Esophagus muscularis mucosa (tissue), 4 donors: ENCODE data around the gene SNRPD2. TPM values are rescaled to one million over a fixed set of nuclear protein-coding genes. Genes with fewer than 3 reads are reported as not detected.

Source experiments
- small RNA-seq, 3 donors: library from RNA; depleted of rRNA; stranded (forward); fragments of <200 nt; gene quantifications; one replicate each; pipeline ENCODE3, GENCODE V24; 2016
- total RNA-seq, 4 donors: library from RNA; depleted of rRNA; stranded (reverse); fragments of >200 nt; gene quantifications; one replicate each; pipeline versions ENCODE4 v1.1.0 to v1.2.1, GENCODE V29; 2016

SNRPD2 gene
- total RNA-seq, 4 donors from 2014 or later, result 107 to 167 (median 139) TPM

Small RNAs within 50 kb of the gene (small RNA-seq; reads per million reads assigned to genes)
- gene MIR642A, result 0 reads per million in 3 donors
- 0 to 0.17 (median 0.08) reads per million in 3 donors for gene RN7SL836P

Other genes with a start within 250 kb of the SNRPD2 start
- gene FOSB, start 224.0 kb downstream of the SNRPD2 start, total RNA-seq, result 10 to 100 TPM in 2 of 4 donors, 1 to 10 TPM in 2; 2.2 to 25.2 (median 6.9) TPM
- gene RTN2, start 194.9 kb downstream of the SNRPD2 start, total RNA-seq, result 10 to 100 TPM in 3 of 4 donors, 1 to 10 TPM in 1; 7.0 to 23.6 (median 17.2) TPM
- gene PPM1N, start 193.5 kb downstream of the SNRPD2 start, total RNA-seq, result 1 to 10 TPM; 1.6 to 3.8 (median 3.0) TPM
- 100 to 1,000 TPM; 172 to 321 (median 210) TPM for gene VASP, start 184.5 kb downstream of the SNRPD2 start, total RNA-seq
- gene OPA3, start 107.2 kb downstream of the SNRPD2 start, total RNA-seq, result 10 to 100 TPM in 2 of 4 donors, 1 to 10 TPM in 2; 6.2 to 20.0 (median 13.8) TPM
- 1 to 10 TPM in 3 of 4 donors, under 1 TPM in 1; 0.42 to 6.6 (median 4.8) TPM for gene GPR4, start 89.7 kb downstream of the SNRPD2 start, total RNA-seq
- gene EML2, start 52.6 kb downstream of the SNRPD2 start, total RNA-seq, result 10 to 100 TPM; 12.0 to 28.4 (median 18.3) TPM
- gene GIPR, start 23.7 kb downstream of the SNRPD2 start, total RNA-seq, result not detected
- 1 to 10 TPM; 4.6 to 6.8 (median 6.0) TPM for gene QPCTL, start 713 bp upstream of the SNRPD2 start, total RNA-seq
- gene FBXO46, start 38.9 kb upstream of the SNRPD2 start, total RNA-seq, result 10 to 100 TPM in 3 of 4 donors, 1 to 10 TPM in 1; 8.6 to 27.7 (median 18.2) TPM
- gene MEIOSIN, start 41.5 kb upstream of the SNRPD2 start, total RNA-seq, result not detected
- gene SIX5, start 77.3 kb upstream of the SNRPD2 start, total RNA-seq, result 10 to 100 TPM; 18.2 to 39.9 (median 28.8) TPM
- gene DMPK, start 90.5 kb upstream of the SNRPD2 start, total RNA-seq, result 100 to 1,000 TPM; 247 to 487 (median 347) TPM
- gene DMWD, start 100.9 kb upstream of the SNRPD2 start, total RNA-seq, result 10 to 100 TPM; 56.0 to 88.7 (median 63.3) TPM
- under 1 TPM in 1 of 4 donors, not detected in 3; 0.11 TPM for gene RSPH6A, start 123.4 kb upstream of the SNRPD2 start, total RNA-seq
- 10 to 100 TPM; 22.0 to 44.2 (median 36.6) TPM for gene SYMPK, start 171.2 kb upstream of the SNRPD2 start, total RNA-seq
- gene FOXA3, start 172.4 kb upstream of the SNRPD2 start, total RNA-seq, result not detected
- gene IRF2BP1, start 194.2 kb upstream of the SNRPD2 start, total RNA-seq, result 10 to 100 TPM; 22.4 to 58.7 (median 44.2) TPM
- 1 to 10 TPM; 3.8 to 7.9 (median 6.0) TPM for gene MYPOP, start 210.7 kb upstream of the SNRPD2 start, total RNA-seq
- gene NANOS2, start 222.8 kb upstream of the SNRPD2 start, total RNA-seq, result not detected